ENCODE data around the gene PHACTR1.

PHACTR1 gene

DNA sequence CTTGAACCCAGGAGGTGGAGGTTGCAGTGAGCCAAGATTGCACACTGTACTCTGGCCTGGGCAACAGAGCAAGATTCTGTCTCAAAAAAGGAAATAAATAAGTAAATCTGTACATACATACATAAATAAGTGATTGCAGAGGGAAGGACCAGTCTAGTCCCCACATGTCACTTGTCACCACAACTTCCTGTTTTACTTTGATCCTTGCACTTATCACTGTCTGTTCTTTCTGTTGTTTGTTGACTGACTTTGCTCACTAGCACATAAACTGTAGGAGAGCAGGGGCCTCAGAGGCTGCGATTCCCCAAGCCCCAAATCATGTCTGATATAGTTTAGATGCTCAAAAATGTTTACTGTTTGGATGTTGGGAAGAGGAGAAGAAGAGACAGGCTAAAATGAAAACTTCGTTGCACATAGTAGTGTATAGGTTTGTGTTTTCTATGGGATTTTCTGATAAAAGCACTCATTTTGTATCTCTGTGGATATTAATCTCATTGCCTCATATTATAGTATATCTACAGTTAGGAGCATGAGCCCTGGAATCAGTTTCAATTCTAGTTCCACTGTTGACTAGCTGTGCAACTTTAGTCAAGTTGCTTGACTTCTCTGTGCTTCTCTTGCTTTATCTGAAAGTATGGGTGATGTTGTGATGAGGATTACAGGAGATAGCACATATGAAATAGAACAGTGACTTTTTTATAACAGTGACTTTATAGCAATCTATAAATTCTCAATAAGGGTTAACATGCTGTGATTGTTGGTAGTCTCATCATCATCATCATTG is 446.8 kb downstream of the PHACTR1 start:
- no peak for DNase-seq (ENCODE audit: low spot score)

DNA sequence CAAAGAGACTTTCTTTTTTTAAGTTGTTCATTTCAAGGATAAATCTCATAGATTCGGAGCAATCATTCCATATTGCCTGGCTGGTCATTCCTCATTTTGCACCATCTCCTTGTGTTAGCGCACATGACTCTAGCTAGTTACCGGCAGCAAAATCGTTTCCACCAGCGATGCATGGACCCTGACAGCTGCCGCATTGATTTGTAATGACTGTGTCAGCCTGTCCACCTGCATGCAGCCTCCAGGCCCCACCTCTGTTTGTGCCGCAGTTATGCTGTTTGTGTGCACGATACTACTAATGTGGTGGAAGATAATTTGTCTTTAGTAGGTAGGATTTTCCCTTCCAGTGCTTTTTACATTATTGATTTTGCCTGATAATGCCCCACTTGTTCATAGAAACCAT is 447.7 kb downstream of the PHACTR1 start:
- no peak for DNase-seq (ENCODE audit: low spot score)

DNA sequence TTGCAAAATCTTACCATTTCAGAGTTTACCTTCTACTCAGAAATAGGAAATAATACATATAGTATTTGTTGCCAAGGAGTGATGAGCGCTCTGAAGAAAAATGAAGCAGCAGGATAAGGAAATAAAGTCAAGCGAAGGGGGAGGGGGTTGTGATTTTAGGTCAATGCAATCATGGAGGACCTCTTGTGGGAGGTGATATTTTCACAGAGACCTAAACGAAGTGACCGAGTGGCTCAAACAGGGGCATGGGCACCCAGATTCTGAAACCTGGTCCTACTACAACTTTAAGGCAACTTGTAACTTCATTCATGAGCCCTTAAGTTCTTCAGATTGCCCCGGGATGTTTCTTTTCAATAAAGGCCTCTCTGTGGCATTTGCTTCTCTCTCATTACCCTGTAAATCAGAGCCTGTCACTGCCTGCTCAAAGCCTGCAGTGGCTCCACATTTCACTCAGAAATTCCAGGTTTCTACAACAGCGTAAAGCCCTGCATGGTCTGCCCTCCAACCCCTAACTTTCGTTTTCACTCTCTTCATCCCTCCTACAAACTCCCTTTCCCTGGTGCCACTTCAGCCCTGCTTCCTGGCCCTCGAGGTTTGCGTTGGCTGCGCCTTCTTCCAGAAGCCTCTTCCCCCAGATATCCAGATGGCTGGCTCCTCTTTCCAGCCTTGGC is 449.1 kb downstream of the PHACTR1 start:
- no peak for DNase-seq (ENCODE audit: low spot score)

DNA sequence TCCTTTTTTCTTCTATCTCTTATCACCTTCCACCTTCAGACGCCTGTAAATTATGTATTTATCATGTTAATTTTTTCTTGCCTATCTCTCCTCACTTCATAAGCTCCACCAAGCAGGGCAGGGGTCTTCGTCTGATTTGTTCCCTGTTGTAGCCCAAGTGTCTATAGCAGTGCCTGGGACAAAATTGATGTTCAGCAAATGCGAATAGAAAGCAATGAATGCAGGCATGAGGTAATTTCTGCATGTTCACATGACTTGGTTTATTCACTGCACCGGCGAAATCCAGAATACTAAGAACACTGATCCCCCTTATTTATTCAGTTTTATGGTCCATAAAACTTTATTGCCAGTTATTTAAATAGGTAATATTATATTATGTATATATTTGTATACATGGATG is 449.7 kb downstream of the PHACTR1 start:
- no peak for DNase-seq (ENCODE audit: low spot score)

DNA sequence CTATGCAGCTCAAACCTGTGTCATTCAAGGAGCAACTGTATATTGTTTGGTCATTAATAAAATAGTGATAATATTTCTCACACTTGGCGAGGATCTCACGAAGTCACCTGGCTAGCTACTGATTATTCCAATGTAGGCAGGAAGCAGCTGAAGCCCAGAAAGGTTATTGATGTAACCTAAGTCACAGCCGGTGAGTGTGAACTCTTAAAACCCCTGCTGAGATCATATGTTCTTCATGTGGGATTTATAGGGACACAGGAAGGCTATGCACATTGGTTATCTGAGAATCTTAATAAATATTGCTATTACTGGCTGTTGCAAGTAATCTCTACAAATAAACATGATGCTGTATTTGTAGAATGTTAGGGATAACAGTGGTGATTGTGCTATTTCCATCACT is 450.3 kb downstream of the PHACTR1 start:
- no peak for DNase-seq (ENCODE audit: low spot score)

DNA sequence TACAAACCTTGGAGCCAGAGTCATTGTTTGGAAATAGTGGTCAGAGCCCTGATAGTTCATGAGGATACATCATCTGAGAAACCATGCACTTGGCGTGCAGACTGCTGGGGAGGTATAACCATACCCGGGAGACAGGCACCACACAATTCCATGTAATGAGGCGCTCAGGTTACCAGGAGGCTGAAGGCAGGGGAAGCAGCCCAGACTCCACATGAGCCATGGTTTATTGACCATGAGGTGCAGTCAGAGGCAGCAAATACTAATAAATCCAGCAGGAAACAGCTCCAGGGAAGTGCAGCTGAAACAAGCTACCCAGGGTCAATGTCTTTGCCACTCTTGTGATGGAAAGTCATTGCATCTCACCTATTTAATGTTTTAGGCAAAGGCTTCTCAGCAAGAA is 455.7 kb downstream of the PHACTR1 start:
- no peak for DNase-seq (ENCODE audit: low spot score)

DNA sequence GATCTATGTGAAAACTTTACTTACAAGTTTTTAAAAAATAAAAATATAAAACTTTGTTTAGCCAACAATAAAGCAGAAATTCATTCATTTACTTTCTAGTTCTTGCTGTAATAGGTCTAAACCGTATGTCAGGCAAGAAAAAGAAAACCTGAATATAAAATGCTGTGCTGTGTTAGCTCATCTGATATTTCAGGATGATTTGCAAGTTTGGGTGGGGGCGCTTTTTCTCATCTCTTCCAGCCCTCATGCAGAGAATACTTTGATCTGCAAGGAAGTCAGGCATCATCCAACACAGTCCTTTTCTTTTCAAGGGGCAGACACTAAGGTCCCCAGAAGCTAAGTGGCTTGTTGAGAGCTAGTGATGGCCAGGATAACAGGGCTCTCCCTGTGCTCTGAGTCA is 458.5 kb downstream of the PHACTR1 start:
- no peak for DNase-seq (ENCODE audit: low spot score)

DNA sequence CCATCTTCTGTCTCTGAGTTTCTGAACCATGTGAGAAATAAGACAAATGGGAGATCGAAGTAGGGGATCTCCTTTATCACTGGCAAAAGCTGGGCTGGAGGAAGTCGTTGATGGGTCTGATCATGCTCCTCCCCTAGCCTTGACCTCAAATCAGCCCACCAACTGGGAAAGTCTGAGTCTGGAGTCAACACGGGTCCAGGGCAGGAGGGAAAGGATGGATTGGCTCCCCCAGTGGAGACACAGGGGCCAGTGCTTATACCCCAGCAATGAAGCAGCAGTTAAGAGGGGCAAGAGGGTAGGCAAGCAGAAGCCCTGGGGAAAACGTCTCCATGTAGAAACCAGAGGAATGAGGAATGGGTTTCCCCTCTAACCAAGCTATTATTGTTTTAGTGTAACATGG is 459.2 kb downstream of the PHACTR1 start:
- no peak for DNase-seq (ENCODE audit: low spot score)

DNA sequence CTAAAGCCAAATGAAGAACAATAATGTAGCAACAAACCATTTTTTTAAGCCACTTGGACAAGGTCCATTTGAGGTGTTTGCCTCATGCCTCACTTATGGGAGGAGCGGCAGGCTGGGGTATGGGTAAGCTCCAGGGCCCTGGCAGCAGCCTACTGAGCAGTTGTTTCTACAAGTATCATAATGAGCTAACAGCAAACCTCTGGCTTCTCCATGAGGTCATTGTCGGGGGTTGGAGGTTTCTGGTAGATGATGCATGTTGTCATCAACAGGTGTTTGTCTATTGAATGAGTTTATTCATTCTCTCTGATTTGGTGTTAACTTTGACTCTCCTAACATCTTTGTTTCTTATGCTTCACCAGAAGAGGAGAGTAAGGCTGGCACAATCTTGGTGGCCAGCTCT is 461.1 kb downstream of the PHACTR1 start:
- no peak for DNase-seq (ENCODE audit: low spot score)

DNA sequence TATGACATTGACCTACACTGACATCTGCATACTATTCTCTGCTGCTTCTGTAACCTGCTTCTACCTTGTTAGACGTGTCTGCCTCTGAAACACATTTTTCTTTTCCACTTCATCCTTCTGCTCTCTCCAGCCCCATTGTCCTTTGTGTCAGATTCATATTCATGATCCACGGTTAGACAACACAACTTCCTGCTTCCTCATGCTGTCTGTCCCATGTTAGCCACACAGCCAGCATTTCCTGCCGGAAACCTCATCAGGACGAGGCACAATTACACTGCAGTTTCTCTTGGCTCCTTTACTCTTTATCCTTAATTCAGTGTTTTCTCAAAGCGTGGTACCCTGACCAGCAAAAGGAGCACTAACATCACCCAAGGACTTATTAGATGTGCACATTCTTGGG is 461.5 kb downstream of the PHACTR1 start:
- no peak for DNase-seq (ENCODE audit: low spot score)

DNA sequence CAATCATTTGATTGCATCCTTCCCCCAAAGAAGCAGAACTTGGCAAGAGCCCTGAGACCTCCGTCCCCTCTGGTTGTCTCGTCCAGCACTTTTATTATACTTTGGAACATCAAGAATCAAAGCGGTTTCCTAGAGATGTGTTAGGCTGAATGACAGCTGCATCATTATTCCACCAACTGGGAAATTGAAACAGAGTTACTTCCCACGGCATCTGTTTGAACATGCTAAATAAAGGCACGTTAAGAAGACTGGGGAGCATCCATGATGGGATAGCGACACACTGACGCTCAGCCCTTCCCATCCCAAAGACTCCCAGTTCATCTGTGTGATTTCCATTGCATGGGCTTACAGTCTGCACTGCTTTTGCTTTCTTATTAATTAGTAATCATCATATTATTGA is 464.0 kb downstream of the PHACTR1 start:
- DNase-seq (ENCODE audit: low spot score) = no peak

DNA sequence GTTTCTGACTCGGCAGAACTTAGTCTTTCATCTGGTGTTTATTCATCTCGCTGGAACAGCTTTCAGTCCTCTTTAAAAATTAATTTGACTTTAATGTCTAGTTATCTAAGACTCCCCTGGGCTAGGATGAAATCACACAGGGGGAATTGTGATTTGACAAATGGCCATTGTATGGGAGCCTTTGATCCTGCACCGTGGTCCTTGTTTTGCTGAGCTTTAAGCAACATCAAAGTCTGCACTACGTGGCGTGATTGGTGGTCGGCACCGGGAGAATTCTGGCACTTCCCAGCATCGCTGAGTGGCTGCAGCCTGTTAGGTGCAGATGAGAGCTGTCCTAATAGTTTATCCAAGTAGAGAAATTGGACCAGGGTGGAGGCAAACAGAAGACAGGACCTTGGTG is 464.8 kb downstream of the PHACTR1 start:
- DNase-seq (ENCODE audit: low spot score) = no peak

DNA sequence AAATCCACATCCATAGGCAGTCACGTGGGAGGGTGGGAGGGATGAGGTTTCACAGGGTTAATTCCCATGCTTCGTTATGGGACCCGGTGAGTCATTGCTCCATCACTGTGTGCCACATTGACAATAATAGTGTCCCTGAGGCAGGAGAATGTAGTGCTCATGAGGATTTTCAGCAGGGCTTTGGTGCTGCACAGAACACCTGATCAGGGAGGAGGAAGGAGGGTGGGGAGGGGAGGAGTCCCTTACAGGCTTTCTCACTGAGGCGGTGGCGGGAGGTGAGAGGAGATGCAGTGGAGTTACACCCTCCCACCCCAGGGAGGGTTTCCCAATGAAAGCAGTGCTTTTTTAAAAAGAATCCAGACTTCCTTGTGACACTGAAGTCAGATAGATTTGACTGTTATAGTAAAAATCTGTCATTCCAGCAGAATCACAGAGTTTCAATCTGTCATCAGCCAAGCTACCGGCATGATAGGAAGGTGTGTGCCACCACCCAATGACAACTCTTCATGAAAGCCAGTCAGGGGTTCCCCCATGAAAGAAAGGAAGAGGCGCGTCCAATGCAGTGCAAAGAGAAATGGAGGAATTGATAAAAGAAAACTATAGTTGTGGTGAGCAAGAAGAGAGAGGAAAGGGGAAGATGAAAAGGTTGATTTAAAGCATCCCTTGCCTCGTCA is 467.0 kb downstream of the PHACTR1 start:
- no peak for DNase-seq (ENCODE audit: low spot score)

DNA sequence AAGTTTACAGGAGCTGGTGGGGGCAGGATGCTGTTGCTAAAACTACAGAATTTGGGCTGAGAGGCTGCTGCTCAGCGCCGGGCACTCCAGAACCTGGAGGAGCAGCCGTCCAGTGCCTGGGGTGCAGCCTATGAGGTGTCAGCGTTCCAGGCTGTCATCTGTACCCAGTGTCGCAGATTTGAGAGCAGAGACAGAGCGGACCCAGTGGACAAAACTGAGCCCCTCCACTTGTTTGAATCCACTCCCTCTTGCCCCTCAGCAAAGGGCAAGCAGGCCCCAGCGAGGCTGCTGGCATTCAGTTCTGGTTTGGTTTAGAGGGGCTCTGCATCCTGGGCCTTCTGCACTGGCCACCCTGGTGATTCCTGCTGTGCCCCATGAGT is 467.5 kb downstream of the PHACTR1 start:
- no peak for DNase-seq (ENCODE audit: low spot score)

DNA sequence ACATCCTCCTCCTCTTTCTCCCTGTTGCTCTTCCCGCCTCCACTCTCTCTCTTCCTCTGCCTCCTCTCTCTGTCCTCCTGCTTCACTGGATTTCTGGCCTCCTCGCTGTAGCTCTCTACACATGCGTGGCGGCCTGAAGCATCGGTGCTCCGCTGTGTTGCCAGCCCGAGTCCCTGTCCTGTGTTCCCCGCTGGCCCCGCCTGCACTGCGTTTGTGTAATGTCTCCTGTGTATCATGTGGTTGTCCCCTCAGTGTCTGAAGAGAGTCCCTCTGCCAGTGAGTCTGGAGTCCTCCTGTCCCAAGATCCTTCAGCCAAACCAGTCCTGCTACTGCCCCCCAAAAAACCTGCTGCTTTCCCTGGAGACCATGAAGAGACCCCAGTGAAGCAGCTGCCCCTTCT is 468.0 kb downstream of the PHACTR1 start:
- DNase-seq (ENCODE audit: low spot score) = no peak

DNA sequence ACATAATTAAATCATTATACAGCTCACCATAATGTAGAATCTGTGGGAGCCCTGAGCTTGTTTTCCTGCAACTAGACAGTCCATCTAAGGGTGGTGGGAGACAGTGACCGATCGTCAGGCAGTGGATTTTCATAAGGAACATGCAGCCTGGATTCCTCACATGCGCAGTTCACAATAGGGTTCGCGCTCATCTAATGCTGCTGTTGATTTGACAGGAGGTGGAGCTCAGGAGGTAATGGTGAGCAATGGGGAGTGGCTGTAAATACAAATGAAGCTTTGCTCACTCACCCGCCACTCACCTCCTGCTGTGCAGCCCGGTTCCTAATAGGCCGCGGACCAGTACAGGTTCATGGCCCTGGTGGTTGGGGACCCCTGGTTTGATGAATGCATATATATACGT is 470.3 kb downstream of the PHACTR1 start:
- no peak for DNase-seq (ENCODE audit: low spot score)

DNA sequence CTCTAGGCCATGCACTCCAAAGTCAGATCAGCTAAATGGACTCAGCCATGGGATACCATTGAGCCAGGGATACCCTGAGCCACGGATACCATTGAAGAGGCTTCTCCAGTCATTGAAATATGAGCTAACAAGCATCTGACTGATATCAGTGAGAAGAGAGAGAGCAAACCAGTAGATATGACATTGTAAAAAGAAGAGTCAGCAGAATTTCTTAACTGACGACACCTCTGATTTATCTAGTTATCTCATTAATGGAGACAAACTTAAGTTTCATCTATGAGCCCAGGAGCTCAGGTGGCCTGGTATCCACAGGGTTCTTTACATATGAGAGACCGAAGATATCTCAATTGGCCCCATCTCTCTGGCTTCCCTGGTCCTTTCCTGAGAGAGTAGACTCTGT is 471.1 kb downstream of the PHACTR1 start:
- no peak for DNase-seq (ENCODE audit: low spot score)

DNA sequence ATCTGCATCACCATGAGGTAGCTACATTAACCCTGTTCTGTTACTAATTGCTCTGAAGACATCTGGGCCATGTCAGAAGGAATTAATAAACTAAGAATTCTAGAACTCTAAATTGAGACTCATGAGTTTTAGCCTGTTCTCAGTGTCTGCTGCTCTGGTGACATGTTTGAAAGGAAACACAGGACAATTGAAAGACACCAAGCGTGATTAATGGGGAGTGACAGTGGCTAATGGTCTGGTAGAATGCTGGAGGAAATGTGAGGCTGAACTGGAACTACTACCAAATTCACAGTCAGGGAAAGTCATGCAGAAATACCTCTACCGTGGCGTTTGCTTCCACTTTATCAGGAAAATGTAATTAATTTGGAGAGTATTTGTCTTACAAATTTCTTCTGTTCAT is 471.7 kb downstream of the PHACTR1 start:
- no peak for DNase-seq (ENCODE audit: low spot score)

DNA sequence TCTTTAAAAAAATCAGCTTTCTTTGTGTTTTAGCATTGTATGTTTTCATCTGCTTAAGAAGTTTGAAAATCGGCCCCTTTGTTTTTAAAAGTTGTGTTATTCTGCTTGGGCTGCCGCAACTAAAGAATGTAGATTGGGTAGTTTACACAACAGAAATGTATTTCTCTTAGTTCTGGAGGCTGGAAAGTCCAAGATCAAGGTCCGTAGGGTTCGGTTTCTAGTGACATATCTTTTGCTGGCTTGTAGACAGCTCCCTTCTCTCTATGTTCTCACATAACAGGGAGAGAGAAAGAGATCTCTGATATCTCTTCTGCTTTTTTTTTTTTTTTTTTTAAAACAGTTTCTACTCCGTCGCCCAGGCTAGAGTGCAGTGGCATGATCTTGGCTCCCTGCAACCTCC is 473.1 kb downstream of the PHACTR1 start:
- no peak for DNase-seq (ENCODE audit: low spot score)

DNA sequence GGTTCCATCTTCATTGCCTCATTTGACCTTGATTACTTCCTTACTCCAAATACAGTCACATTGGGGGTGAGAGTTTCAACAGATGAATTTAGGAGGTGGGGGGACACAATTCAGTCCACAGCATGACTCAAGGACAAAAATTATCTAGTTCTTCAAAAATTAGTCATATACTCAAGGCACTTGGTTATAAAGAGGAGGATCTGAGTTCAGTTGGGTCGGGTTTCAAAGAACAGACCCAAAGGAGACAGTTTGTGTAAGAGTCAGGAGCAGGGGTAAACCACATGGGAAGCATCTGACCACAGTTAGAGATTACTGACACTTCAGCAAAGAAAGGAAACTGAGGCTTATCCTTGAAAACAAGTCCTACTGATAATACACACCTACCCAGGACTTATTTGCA is 473.8 kb downstream of the PHACTR1 start:
- no peak for DNase-seq (ENCODE audit: low spot score)

DNA sequence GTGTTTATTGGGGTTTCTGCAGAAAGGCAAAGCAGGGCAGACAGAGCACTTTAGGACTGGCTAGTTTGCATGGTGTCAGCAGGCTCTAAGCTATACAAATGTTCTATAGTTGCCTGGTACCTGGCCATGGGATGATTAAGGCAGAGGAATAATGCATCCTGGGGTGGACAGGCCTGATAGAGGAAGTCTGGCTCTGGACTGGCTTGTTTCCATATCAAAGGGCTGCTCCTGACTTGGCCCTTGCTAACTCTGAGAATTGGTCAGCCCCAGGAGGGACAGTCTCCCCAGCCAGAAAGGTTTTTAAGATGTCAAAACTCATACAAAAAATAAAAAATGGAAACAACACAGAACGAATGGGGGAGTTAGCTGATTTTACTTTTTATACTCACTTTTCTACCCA is 474.9 kb downstream of the PHACTR1 start:
- DNase-seq (ENCODE audit: low spot score) = no peak

DNA sequence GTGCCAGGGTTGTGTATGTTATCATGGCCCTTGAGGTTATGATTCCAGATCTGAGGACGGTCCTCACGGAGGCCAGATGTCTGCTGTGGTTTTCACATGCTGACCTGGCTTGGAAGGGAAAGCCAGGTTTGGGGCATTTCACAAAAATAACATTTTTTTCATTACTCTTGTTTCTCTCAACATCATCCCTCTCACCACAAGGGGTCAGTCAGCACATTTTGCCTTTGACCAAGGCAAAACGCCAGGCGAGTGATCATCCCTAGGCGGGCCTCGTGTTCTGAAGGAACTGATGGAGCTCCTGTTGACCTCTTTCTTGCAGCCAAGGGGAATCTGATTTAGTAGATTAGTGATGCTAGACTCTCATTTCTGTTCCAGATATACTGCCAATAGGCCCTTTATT is 478.3 kb downstream of the PHACTR1 start:
- DNase-seq (ENCODE audit: low spot score) = peak; percentile 37

DNA sequence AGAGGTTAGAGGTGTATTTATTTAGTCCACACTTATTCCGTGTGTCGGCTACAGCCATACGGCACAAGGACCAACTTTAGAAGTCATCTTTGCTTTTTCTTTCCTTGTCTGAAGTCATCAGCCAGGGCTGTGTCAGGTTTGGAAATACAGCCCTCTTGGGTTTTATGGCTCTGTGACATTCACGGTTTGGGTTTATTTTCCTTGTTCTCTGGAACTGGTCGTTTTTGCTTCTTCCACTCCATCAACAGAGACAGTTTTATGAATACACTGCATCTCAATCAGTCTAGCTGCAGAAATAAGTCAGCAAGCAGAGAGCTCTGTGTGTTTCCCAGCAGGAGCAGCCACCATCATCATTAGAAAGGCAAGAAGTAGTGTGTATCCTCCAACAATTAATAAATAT is 479.2 kb downstream of the PHACTR1 start:
- no peak for DNase-seq (ENCODE audit: low spot score)

DNA sequence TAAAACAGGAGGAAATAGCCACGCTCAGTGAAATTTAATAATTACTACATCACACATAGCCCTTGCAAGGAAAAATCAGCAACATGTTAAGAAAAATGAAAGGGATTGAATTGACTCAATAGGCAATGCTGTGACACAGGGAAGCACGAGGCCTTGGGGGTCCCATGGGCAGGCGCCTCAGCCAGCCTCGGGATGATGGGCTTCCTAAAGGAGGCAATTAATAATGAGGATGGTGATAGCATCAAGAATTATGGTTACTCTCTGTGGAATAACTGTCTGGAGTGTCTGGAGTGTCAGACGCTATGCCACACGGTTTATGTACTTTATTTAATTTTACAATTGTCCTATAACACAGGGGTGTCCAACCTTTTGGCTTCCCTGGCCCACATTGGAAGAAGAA is 481.6 kb downstream of the PHACTR1 start:
- no peak for DNase-seq (ENCODE audit: low spot score)
